GM18951 (cell line): Measurements from ENCODE around the gene GXYLT1.

ENCODE experiments used
- POLR2A ChIP-seq: IDR thresholded peaks from 4 replicates; pipeline ENCODE4 v1.6.1; 2011; ENCODE audit warnings: mild to moderate bottlenecking; ENCODE audit not compliant: insufficient read length, insufficient read depth; ENCODE audit errors: extremely low read depth
- in situ Hi-C: fragments of 300-500 bp; cut with MboI; formaldehyde crosslinking; loops from one replicate; pipeline ENCODE4 v1.12.0; 2022; ENCODE audit warnings: low sequenced_read_pairs, mixed read lengths, inconsistent platforms; ENCODE audit not compliant: unreplicated experiment

GXYLT1 gene

GRCh38 chr12:42039176-42039575 is 105.5 kb downstream of the GXYLT1 start:
- in situ Hi-C loops, result no loop called here
- no peak for TF ChIP-seq POLR2A

- TF ChIP-seq POLR2A, result no peak
- in situ Hi-C loops, result no loop called here
Observed at GRCh38 chr12:42031847-42032564, 112.7 kb downstream of the GXYLT1 start.
